GM18505 (cell line): ENCODE data around the gene DENND2D.

ENCODE experiments used
- ATAC-seq: cut with Tn5 transposase; IDR thresholded peaks from one replicate; pipeline ENCODE4 v1.9.1; 2021; ENCODE audit not compliant: unreplicated experiment
- POLR2A ChIP-seq: IDR thresholded peaks from 4 replicates; pipeline ENCODE4 v1.6.1; 2011; ENCODE audit warnings: borderline replicate concordance; ENCODE audit not compliant: insufficient read depth, insufficient read length; ENCODE audit errors: extremely low read depth

The DENND2D gene

GRCh38 chr1:111204201-111204982 lies 3.9 kb upstream of the DENND2D start:
- peak; percentile 60 for TF ChIP-seq POLR2A
- ATAC-seq, result peak; percentile 71

GRCh38 chr1:111203681-111204200 lies 3.3 kb upstream of the DENND2D start:
- peak; percentile 49 for ATAC-seq
- peak; percentile 81 for TF ChIP-seq POLR2A

- ATAC-seq, result no peak
These were observed 2.5 kb upstream of the DENND2D start for GRCh38 chr1:111202707-111203623.

GRCh38 chr1:111202366-111202706 lies 1.9 kb upstream of the DENND2D start:
- no peak for ATAC-seq
- TF ChIP-seq POLR2A, result no peak

More at GRCh38 chr1:111202707-111203623, 2.5 kb upstream of the DENND2D start:
- TF ChIP-seq POLR2A, result peak; percentile 15

GRCh38 chr1:111201275-111202090 lies 1.0 kb upstream of the DENND2D start:
- ATAC-seq, result no peak
- no peak for TF ChIP-seq POLR2A

- TF ChIP-seq POLR2A, result no peak
- ATAC-seq, result no peak
These were observed 336 bp upstream of the DENND2D start for GRCh38 chr1:111200802-111201161.

GRCh38 chr1:111199329-111199728 lies 1.1 kb downstream of the DENND2D start:
- ATAC-seq, result no peak
- TF ChIP-seq POLR2A, result no peak

DNA sequence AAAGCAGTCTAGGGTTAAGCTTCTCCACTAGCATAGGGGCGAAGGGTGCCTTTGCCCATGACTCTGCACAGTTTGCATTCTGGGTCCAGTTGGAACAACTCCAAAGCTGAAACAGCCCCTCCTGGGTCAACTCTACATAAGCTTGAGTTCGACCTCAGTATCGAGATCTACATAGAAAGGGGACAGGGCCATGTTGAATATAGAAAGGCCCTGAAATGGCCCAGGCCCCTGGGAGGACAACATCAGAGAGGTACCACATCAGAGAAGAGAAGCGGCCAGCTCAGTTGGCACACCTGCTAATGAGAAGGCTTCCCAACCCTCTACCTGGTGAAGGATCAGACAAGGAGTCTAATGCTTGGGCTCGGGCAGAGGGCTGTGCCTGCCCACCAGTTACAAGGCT lies 1.6 kb downstream of the DENND2D start:
- no peak for ATAC-seq
- TF ChIP-seq POLR2A, result no peak

GRCh38 chr1:111197598-111198284 lies 2.7 kb downstream of the DENND2D start:
- no peak for ATAC-seq
- no peak for TF ChIP-seq POLR2A

GRCh38 chr1:111196213-111196612 lies 4.2 kb downstream of the DENND2D start:
- ATAC-seq, result no peak
- TF ChIP-seq POLR2A, result no peak

- ATAC-seq, result no peak
These were observed 5.3 kb downstream of the DENND2D start for GRCh38 chr1:111195002-111195684.

More at GRCh38 chr1:111195002-111195684, 5.3 kb downstream of the DENND2D start:
- no peak for TF ChIP-seq POLR2A
